ENCODE results near the gene SLC38A4.

The SLC38A4 gene

DNA sequence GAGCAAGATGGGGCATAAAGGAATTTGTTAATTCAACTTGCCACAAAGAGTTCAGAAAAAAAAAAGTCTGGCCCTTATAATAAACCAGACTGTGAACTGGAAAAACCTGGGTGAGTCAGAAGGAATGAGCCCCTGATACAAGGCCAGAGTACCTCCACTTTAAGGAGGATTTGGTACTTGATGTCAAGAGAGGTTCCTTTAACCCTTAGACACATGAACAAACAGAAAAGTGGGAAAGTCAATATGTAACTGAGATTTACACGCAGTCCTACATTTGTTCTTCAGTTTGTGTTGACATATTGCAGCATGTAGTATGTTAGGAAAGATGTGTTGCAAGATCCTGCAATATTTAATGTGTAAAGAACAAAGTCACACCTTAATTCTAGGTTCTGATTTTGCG lies 14.2 kb upstream of the SLC38A4 start:
- H3K9me3 ChIP-seq (ENCODE audit: low read length), result no peaks in the 10 kb centered on the region

DNA sequence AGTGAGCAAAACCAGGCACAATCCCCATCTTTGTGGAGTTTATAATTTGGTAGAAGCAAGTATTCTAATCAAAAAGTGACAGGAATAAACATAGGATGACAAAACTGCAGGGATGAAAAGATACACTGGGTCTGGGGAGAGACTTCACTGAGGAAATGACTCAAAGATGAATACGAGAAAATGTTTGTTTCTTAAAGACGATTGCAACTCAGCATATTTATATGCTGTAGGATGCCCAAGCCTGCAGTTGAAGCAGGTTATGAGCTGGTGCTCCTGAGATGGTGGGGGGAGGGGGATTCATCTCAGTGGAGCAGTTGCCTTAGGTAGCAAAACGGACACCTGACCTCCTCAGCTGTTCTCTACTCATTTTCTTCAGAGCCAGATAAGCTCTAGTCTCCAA lies 13.4 kb upstream of the SLC38A4 start:
- Histone ChIP-seq H3K36me3 (ENCODE audit: insufficient read depth, low read length) (no peaks in the 10 kb centered on the region), H2AFZ (ENCODE audit: low read depth, low read length) (no peak overlapping the region), H3K4me1 (ENCODE audit: insufficient read depth, low read length) (no peaks in the 10 kb centered on the region), H3K9me3 (ENCODE audit: low read length) (no peaks in the 10 kb centered on the region), H3K27me3 (ENCODE audit: insufficient read depth, low read length) (no peaks in the 10 kb centered on the region), H3K4me3 (ENCODE audit: low read length) (no peak overlapping the region)

More for the DNA sequence above, 14.2 kb upstream of the SLC38A4 start:
- H3K4me1 ChIP-seq (ENCODE audit: insufficient read depth, low read length), result no peaks in the 10 kb centered on the region
- no peaks in the 10 kb centered on the region for H3K27me3 ChIP-seq (ENCODE audit: insufficient read depth, low read length)
- H3K36me3 ChIP-seq (ENCODE audit: insufficient read depth, low read length), result no peaks in the 10 kb centered on the region
- H3K4me3 ChIP-seq (ENCODE audit: low read length), result no peak overlapping the region
- H2AFZ ChIP-seq (ENCODE audit: low read depth, low read length), result no peak overlapping the region

DNA sequence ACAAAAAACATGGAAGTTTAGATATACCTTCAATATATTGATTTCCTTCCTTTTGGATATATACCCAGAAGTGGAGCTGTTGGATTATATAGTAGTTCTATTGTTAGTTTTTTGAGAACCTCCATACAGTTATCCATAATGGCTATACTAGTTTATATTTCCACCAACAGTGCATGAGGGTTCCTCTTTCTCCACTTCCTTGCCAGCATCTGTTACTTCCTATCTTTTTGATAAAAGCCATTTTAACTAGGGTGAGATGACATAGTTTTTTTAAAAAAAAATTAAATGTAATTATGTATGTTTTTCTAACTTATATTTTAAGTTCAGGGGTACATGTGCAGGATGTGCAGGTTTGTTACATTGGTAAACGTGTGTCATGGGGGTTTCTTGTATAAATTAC lies 10.0 kb upstream of the SLC38A4 start:
- Histone ChIP-seq H3K27me3 (ENCODE audit: insufficient read depth, low read length) (peaks cover 22% of the 10 kb centered on the region), H3K4me1 (ENCODE audit: insufficient read depth, low read length) (no peaks in the 10 kb centered on the region), H3K9me3 (ENCODE audit: low read length) (no peaks in the 10 kb centered on the region), H2AFZ (ENCODE audit: low read depth, low read length) (no peak overlapping the region), H3K36me3 (ENCODE audit: insufficient read depth, low read length) (no peaks in the 10 kb centered on the region), H3K4me3 (ENCODE audit: low read length) (no peak overlapping the region)

DNA sequence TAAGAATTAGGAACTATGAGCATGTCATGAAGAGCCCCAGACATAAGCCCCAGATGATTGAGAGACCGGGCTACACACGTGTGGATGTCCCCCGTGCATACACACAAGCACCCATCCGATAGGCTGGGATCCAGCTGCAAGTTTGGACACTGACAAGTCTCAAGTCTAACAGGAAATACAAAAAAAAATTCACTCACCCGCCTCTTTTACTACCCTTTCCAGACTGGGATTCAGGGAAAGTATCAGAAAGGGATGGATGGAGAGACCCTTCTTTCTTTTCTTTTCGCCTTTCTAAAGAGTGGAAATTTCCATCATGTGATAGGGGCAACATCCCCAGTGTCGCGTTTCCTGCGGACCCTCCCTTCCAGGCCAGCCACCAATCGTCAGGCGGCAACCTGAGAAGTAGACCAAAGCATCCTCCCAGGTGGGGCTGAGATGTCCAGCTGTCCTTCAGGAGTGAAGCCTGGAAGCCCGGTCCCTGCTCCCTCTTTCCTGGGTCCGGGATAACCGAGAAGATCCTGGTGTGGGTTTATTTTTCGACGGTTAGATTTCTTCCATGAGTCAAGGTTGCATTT lies 6.4 kb upstream of the SLC38A4 start:
- Histone ChIP-seq H3K4me3 (ENCODE audit: low read length) (no peak overlapping the region), H3K4me1 (ENCODE audit: insufficient read depth, low read length) (no peaks in the 10 kb centered on the region), H3K9me3 (ENCODE audit: low read length) (no peaks in the 10 kb centered on the region), H3K36me3 (ENCODE audit: insufficient read depth, low read length) (no peaks in the 10 kb centered on the region), H2AFZ (ENCODE audit: low read depth, low read length) (no peak overlapping the region), H3K27me3 (ENCODE audit: insufficient read depth, low read length) (peaks cover 26% of the 10 kb centered on the region)

DNA sequence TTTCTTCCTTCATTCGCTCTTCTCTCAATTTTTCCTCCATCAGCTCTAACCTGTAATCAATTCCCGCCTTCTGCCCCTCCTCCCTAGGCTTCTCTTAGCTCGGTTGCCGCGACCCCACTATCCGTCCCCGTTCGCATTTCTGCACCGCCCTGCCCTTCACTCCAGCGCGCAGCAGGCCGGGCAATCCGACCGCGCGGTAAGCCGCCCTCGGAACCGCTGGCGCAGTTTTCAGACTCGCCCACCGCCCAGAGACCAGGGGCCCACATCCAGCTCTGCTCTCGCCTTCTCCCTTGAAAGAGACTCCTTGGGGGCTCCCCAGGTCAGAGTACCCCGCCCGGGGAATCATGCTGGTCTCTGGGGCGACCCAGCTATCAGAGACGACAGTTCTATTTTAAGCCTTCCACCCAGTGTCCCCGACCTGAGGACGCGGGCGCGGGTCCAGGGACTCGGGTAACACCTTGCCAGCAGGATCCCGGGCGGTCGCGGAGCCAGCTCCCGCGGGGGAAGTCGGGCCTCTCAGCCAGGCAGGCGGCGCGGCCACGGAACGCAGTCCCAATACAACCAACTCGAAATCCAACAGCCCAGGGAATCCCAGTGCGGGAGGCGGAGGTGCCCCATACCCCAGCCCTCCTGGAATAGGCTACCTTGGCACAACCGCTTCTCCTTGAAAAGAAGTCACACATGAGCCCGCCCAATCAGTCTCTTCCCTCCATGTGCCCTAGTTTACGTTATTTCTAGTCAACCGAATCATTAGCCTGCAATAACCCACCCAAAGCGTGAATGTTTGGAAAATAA lies 5.7 kb upstream of the SLC38A4 start:
- Histone ChIP-seq H3K4me3 (ENCODE audit: low read length) (no peak overlapping the region), H2AFZ (ENCODE audit: low read depth, low read length) (no peak overlapping the region), H3K9me3 (ENCODE audit: low read length) (no peaks in the 10 kb centered on the region), H3K4me1 (ENCODE audit: insufficient read depth, low read length) (no peaks in the 10 kb centered on the region), H3K36me3 (ENCODE audit: insufficient read depth, low read length) (no peaks in the 10 kb centered on the region), H3K27me3 (ENCODE audit: insufficient read depth, low read length) (peaks cover 26% of the 10 kb centered on the region)

DNA sequence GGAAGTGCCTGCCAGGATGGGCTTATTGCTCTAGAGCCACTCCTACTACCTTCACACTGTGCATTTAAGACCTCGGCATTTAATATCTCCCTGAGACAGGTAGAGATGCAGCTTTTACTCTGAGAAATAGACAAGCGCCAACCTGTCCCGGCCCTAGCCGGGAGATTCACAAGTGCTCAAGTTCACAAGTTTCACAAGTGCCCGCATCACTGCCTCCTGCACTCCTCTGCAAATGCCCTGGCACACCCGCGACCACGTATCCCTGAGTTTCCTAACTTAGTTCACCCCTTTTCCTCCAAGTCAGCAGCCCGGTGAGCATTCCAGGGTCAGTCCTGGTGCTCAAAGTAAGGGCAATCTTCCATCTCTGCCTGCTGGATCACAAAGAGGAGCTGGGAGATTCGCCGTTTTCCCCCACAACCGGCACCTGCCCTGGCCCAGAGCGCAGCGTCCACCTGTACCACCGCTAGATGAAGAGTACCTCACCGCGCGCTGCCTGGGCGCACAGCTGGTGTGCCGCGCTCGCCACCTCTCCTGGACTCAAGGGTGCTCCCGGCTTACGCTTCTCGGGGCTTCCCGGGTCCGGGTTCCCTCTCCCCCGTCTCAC lies 5.0 kb upstream of the SLC38A4 start:
- peaks cover 1% of the 10 kb centered on the region for H3K4me1 ChIP-seq (ENCODE audit: insufficient read depth, low read length)
- H3K9me3 ChIP-seq (ENCODE audit: low read length), result no peaks in the 10 kb centered on the region
- H2AFZ ChIP-seq (ENCODE audit: low read depth, low read length), result no peak overlapping the region
- H3K27me3 ChIP-seq (ENCODE audit: insufficient read depth, low read length), result peaks cover 26% of the 10 kb centered on the region
- no peaks in the 10 kb centered on the region for H3K36me3 ChIP-seq (ENCODE audit: insufficient read depth, low read length)
- no peak overlapping the region for H3K4me3 ChIP-seq (ENCODE audit: low read length)

DNA sequence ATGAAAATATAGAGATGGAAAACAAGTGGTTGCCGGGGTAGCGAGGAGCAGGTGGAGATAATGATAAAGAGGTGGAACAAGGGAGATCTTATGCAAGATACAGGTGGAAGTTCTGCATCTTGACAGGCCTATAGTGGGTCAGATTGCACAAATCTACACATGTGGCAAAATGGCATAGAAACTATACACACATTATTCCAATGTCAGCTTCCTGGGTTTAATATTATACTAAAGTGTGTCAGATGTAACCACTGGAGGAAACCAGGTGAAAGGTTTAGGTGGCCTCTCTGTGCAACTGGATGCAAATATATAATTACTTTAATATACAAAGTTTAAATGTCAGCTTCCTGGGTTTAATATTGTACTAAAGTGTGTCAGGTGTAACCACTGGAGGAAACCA lies 1.1 kb downstream of the SLC38A4 start:
- Histone ChIP-seq H3K9me3 (ENCODE audit: low read length) (no peaks in the 10 kb centered on the region), H3K4me3 (ENCODE audit: low read length) (no peak overlapping the region), H3K27me3 (ENCODE audit: insufficient read depth, low read length) (peaks cover 3% of the 10 kb centered on the region), H3K4me1 (ENCODE audit: insufficient read depth, low read length) (peaks cover 8% of the 10 kb centered on the region), H2AFZ (ENCODE audit: low read depth, low read length) (no peak overlapping the region), H3K36me3 (ENCODE audit: insufficient read depth, low read length) (no peaks in the 10 kb centered on the region)

DNA sequence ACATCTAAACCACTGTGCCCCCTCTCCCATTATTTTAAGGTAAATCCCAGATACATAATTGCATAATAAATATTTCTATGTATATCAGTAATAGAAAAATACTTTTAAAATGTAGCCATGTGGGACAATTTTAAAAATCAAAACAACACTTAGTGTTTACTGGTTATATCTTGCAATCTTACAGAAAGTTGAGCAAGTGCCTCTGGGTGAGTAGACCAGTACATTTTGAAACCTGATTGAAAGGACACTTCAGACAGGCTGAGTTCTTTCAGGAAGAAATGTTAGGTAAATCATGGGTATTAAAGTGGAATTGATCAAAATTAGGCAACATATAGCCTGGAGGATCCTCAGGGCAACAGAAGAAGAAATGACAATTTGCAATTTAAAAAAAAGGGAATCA lies 7.2 kb downstream of the SLC38A4 start:
- Histone ChIP-seq H2AFZ (ENCODE audit: low read depth, low read length) (no peak overlapping the region), H3K9me3 (ENCODE audit: low read length) (no peaks in the 10 kb centered on the region), H3K27me3 (ENCODE audit: insufficient read depth, low read length) (no peaks in the 10 kb centered on the region), H3K4me1 (ENCODE audit: insufficient read depth, low read length) (no peaks in the 10 kb centered on the region), H3K36me3 (ENCODE audit: insufficient read depth, low read length) (no peaks in the 10 kb centered on the region), H3K4me3 (ENCODE audit: low read length) (no peak overlapping the region)

DNA sequence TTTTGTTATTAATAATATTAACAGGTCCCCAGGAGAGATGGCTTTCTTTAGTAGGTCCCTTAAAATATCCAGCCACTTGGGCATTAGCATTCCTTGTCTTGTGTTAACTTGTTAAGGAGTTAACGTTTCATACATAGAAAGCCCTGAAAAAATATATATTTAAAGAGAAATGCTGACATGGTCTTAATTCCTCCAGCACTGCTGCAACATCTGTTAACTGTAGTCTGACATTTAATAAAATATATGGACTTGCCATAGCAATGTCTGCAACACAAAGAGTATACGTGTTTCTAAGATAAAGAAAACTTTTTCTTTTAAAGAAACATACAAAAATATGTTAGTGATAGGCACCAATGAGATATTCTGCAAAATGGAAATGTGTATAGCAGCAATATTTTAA lies 10.0 kb downstream of the SLC38A4 start:
- Histone ChIP-seq H3K4me1 (ENCODE audit: insufficient read depth, low read length) (no peaks in the 10 kb centered on the region), H3K27me3 (ENCODE audit: insufficient read depth, low read length) (no peaks in the 10 kb centered on the region), H3K4me3 (ENCODE audit: low read length) (no peak overlapping the region), H2AFZ (ENCODE audit: low read depth, low read length) (no peak overlapping the region), H3K9me3 (ENCODE audit: low read length) (no peaks in the 10 kb centered on the region), H3K36me3 (ENCODE audit: insufficient read depth, low read length) (no peaks in the 10 kb centered on the region)

DNA sequence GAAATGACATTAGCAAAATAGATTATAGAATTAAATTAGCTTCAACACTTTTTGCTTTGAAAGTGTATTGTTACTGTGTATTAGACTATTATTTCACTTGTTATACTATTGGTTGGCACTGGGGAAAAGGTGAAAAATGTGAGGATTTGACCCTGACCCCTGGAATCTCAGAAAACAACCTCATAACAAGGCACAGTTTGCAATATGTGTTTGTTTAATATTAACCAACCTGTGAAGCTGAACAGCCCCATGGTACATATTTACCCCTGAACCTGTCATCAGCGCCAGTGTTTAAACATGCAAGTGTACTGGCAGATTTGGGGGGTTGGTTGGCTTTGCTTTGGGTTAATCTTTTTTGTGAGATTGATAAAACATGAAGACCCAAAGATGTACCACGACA lies 11.7 kb downstream of the SLC38A4 start:
- Histone ChIP-seq H3K27me3 (ENCODE audit: insufficient read depth, low read length) (no peaks in the 10 kb centered on the region), H3K36me3 (ENCODE audit: insufficient read depth, low read length) (no peaks in the 10 kb centered on the region), H2AFZ (ENCODE audit: low read depth, low read length) (no peak overlapping the region), H3K9me3 (ENCODE audit: low read length) (no peaks in the 10 kb centered on the region), H3K4me3 (ENCODE audit: low read length) (no peak overlapping the region), H3K4me1 (ENCODE audit: insufficient read depth, low read length) (no peaks in the 10 kb centered on the region)

DNA sequence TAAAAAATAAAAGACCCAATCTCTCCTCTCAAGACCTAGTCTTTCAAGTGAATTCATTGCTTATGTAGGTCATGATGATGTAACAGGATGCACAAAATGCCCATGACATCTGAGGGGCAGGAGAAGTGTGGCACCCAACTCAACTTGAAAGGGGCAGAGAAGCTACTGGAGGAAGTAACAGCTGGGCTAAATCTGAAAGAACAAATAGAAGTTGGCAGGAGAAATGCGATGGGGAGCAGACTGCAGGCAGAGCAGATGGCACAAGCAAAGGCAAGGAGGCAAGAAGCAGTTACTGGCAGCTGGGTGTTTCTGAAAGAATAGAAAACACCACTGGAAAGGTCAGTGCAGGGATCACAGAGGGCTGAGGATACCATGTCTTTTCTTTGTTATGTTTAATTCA lies 14.6 kb downstream of the SLC38A4 start:
- H3K36me3 ChIP-seq (ENCODE audit: insufficient read depth, low read length), result no peaks in the 10 kb centered on the region
- H3K4me3 ChIP-seq (ENCODE audit: low read length), result no peak overlapping the region
- no peak overlapping the region for H2AFZ ChIP-seq (ENCODE audit: low read depth, low read length)
- H3K27me3 ChIP-seq (ENCODE audit: insufficient read depth, low read length), result no peaks in the 10 kb centered on the region
- no peaks in the 10 kb centered on the region for H3K4me1 ChIP-seq (ENCODE audit: insufficient read depth, low read length)
- H3K9me3 ChIP-seq (ENCODE audit: low read length), result no peaks in the 10 kb centered on the region

DNA sequence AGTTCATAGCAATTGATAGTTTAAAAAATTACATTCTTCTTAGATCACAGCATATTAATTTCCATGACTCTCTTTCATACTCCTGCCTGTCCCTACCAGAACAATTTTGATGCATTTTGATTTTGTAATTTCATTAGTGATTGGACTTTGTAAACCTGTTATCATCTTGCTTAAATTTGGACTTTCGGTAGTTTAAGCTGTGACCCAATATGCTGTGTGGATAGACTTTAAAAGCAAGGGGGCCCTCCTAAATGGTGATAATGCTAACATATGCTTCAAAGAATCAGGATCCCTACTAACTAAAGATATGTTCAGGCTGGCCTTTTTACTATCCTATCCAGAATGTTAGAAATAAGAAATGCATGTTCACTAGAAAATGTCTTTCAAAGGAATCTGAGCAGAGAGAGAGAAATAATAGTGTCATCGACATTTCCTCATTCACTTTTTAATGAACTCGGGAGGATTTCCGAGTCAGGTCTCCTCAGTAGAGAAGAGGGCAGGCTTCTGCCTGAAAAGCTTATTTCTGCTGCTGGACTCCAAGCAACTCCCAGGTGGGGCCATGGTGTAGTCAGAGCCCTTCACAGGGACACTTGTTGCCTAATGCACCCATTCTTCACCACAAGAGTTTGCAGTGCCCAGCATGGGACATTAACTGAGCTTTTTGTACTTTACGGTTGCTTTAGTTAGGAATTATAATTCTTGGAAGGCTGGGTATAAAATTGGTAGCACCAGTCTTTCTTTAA lies 16.7 kb downstream of the SLC38A4 start:
- Histone ChIP-seq H2AFZ (ENCODE audit: low read depth, low read length) (no peak overlapping the region), H3K36me3 (ENCODE audit: insufficient read depth, low read length) (no peaks in the 10 kb centered on the region), H3K4me3 (ENCODE audit: low read length) (no peak overlapping the region), H3K27me3 (ENCODE audit: insufficient read depth, low read length) (no peaks in the 10 kb centered on the region), H3K9me3 (ENCODE audit: low read length) (no peaks in the 10 kb centered on the region), H3K4me1 (ENCODE audit: insufficient read depth, low read length) (no peaks in the 10 kb centered on the region)

DNA sequence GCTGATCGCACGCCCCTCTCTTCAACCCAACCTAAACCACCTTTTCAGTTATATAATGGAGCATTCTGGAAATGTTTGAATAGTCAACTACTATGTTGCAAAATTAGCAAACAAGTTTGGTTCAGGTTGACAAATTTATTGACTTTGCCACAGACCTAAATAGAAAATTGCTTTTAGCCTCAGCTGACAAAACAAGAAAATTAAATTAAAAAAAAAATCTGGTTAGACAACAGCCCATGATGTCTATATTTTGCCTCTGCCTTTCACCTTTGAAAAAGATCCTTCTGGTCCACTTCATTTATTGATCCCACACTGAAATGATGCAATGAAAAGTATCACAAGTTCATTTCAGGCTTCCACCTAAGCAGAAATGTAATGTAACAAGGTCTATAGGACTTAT lies 17.5 kb downstream of the SLC38A4 start:
- no peaks in the 10 kb centered on the region for H3K36me3 ChIP-seq (ENCODE audit: insufficient read depth, low read length)
- H2AFZ ChIP-seq (ENCODE audit: low read depth, low read length), result no peak overlapping the region
- no peaks in the 10 kb centered on the region for H3K27me3 ChIP-seq (ENCODE audit: insufficient read depth, low read length)
- no peaks in the 10 kb centered on the region for H3K9me3 ChIP-seq (ENCODE audit: low read length)
- no peak overlapping the region for H3K4me3 ChIP-seq (ENCODE audit: low read length)
- no peaks in the 10 kb centered on the region for H3K4me1 ChIP-seq (ENCODE audit: insufficient read depth, low read length)
